GM12873 (cell line): Measurements from ENCODE around the gene RELL2.

ENCODE experiments used
- TF ChIP-seq, protein P1 (sequence below): IDR thresholded peaks from 2 replicates; pipeline ENCODE4 v1.5.1; 2012; ENCODE audit warnings: low read depth, mild to moderate bottlenecking, moderate library complexity, low read length, control low read depth; ENCODE audit not compliant: insufficient read depth; ENCODE audit errors: missing control alignments

The RELL2 gene

DNA sequence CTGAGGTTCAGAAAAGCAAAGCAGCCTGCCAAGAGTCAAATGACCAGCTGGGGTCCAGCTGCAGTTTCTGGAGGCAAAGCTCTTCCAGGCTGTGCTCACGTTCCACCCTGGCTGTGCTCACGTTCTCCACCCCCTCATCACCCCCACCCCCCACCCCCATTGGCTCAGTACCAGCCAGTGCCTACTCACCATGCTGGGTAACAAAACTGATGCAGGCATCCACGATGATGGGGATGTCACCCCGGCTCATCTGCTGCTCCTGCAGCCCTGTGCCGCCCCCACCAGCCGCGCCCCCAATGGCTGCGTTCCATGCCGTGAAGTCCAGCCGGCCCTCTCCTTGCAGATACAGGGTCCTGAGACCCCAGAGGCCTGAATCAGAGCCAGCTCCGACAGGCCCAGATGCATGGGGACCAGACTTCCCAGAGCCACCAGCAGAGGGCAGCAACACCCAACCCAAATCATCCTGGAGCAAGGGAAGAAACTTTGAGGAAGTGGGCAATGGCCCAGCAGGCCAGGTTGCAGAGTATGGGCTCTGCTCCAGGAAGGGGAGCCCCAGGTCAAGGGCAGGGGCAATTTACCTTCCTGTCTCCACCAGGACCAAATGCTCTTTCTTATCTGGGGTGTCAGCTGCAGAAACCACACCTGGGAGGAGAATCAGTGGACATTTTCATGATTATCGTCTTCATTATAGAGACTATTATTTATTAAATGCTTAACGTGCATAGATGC lies 28.1 kb downstream of the RELL2 start:
- TF ChIP-seq, protein P1, sequence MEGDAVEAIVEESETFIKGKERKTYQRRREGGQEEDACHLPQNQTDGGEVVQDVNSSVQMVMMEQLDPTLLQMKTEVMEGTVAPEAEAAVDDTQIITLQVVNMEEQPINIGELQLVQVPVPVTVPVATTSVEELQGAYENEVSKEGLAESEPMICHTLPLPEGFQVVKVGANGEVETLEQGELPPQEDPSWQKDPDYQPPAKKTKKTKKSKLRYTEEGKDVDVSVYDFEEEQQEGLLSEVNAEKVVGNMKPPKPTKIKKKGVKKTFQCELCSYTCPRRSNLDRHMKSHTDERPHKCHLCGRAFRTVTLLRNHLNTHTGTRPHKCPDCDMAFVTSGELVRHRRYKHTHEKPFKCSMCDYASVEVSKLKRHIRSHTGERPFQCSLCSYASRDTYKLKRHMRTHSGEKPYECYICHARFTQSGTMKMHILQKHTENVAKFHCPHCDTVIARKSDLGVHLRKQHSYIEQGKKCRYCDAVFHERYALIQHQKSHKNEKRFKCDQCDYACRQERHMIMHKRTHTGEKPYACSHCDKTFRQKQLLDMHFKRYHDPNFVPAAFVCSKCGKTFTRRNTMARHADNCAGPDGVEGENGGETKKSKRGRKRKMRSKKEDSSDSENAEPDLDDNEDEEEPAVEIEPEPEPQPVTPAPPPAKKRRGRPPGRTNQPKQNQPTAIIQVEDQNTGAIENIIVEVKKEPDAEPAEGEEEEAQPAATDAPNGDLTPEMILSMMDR = peak; percentile 97

DNA sequence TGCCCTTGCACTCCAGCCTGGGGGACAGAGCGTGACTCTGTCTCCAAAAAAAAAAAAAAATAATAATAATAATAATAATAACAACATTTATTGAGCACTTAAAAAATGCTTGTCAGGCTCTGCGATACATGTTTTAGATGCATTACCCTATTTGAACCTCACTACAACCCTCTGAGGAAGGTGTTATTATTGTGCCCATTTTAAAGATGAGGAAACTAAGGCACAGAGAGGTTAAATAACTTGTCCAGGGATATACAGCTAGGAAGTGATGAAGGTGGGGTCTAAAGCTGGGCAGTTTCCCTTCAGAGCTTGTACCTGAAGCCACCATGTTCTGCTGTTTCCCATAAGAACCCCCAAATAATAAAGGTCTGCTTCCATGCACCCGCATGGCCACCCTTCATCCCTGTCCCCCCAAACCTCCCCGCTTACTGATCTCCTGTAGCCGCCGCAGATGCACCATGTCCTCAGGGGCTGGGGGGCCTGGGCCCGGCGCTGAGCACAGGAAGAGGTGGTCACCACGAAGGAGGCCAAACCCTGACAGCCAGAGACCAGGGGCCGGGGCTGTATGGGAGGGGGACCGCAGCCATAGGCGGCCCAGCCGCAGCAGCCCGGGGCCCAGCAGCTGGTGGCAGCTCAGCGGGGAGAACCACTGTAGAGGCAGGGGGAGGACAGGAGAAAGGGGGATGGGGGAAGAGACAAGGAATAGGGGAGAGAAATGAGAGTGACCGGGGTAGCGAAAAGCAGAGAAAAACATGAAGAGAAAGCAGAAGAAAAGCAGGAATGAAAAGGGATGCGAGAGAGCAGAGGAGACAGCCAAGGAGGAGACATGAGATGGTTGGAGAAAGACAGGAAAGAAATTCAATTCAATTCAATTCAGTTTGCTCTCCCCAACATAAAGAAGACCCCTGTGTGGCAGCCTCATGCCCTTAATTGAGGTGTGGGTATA lies 29.5 kb downstream of the RELL2 start:
- TF ChIP-seq, protein P1 = no peak

DNA sequence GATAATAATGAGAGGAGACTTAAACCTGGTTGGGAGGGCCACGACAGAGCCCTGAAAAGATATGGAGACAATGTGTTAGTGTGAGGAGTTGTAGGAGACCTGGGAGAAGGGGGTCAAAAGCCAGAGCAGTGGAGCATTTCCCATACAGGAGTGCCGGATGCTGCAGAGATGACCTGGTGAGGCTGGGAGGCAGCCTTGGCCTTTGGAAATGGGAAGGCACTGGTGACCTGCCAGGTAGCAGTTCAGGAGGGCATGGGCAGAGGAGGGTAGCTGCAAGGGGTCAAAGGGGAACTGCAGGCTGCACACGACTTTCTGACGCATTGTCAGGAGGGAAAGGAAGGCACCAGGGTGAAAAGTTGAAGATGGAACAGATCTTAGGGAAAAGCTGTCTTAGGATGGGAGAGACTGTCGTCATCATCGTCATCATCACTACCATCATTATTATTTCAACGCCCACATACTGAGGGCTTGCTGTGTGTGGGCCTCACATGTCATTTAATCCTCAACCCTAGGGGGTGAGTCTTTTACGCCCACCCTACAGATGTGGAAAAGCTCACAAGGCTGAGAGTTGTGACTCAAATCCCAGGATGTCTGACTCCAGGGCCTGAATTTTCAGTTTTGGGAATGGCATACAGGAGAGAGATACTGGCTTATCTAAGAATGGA lies 31.9 kb downstream of the RELL2 start:
- TF ChIP-seq, protein P1 = no peak

DNA sequence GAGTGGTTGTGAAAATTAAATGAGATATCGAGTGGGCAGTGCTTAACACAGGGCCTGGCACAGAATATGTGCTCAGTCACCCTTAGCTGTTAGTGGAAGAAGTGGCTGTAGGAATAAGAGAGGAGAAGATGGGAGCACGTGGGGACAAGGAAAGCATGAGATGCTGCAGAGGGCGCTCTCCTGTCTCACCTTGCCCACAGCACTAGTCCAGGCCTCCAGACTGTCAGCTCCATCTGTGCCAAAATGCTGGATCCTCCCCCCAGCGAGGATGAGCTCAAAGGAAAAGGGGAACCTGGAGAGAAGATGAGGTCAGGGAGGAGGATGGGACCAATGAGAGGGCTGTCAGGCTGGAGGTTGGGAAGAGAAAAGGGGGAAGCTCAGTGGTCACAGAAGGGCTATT lies 32.7 kb downstream of the RELL2 start:
- TF ChIP-seq, protein P1 = peak; percentile 32

DNA sequence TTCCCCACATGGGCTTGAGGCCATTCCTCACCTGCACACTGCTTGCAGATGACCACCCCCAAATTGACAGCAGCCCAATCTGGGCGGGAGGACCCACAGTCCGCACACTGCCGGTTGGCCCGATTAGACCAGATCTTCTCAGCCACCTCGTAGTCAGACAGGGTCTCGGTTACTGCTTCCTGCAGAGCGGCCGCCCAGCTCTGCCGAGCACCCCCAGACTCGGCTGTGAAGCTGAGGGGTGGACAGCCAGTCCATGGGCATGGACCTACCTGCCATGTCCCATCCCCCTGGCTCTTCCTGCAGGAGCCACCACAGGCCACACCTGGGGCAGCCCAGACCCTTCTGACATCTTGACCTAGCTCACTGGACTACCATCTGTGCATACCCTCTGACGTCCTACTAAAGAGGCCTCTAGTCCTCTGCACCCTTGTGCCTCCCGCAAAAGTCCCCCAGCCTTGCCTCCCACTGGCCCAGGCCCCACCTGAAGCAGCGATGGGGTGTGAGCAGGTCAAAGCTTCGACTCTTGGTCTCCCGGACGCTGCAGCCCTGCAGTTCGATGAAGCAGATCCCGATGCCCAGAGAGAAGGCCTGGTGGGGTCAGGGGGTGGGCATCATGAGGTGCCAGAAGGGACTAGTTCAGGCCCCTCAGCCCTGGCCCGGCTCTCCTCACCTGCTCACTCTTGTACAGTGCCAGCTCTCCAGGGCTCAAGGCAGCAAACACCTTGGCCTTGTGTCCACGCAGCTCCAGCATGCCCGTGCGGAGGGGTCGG lies 35.5 kb downstream of the RELL2 start:
- TF ChIP-seq, protein P1 = no peak

DNA sequence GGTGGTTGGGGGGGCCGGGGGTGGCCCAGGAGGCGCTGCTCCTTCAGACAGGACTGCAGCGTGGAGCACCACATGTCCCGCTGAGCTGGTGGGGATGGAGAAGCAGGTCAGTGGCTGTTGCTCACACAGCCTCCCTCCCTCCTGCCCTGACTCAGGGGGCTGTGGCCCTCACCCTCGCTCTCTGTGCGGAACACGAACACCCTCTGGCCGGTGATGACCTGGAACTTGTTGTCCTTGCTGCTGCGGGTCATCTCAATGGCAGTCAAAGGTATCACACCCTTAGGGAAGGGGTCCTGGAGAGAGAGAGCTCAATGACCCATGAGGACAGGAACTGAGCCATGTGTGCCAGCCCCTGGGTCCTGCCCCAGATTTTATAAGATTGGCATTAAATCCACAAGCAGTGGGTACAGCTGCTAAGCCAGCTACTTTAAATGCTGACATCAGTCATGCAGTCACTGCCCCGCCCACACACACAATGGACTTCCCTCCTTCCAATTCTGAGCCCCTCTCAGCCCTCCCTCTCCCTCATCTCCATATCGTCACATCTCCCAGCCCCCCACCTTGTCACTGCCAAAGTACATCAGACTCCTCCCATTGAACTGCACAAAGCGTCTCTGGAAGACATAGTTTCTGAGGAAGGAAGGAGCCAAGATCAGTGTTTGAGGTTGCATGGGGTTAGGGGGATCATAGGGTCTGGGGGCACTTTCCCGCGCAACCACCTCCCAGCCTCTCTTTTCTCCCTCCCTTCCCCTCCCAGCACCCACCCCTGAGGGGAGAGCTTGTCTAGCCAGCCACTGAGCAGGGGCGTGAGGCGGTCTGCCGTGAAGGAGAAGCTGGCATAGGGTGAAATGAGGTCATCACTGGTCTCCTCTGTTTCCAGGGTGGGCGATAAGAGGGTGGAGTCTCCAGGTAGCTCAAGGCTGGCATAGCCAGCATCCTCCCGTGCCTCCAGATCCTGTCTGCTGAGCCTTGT lies 36.3 kb downstream of the RELL2 start:
- TF ChIP-seq, protein P1 = no peak
